GM18508 (cell line): ENCODE results near the gene RABGAP1.

ENCODE experiments used
- ATAC-seq: cut with Tn5 transposase; IDR thresholded peaks from one replicate; pipeline ENCODE4 v1.9.1; 2021; ENCODE audit warnings: moderate number of reproducible peaks; ENCODE audit not compliant: insufficient read depth, unreplicated experiment

The RABGAP1 gene

DNA sequence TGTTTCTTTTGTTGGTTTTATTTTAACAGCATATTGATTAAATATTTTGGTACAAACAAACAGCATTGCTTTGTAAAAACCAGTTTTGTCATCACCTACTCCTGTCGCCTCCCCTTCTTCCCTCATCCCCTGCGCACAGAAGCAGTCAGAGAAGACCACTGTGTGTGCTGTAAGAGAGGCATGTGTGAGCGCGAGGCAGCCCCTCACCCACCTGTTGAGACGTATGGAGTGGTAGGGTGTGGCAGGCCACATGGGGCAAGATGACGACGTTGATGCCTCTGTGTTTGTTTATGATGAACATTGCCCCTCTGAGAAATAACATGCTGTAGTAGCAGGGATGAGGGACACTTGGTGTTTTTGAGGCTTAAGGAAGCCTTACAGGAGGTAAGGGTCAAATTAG is 164.0 kb downstream of the RABGAP1 start:
- ATAC-seq = no peak

DNA sequence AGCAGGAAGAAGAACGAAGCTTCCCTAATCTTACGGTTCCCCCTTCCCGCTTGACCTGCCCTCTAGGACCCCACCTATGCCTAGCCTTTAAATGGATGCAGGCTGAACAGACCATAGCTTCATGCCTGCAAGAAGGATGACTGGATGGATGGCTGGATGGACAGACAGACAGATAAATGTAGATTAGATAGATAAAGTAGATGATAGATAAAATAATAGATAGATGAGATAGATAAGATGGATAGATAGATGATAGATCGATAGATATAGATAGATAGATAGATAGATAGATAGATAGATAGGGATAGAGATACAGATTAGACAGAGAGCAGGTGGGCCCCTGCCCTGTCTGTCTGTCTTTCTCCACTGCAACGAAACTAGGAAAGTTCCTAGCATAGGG is 164.7 kb downstream of the RABGAP1 start:
- no peak for ATAC-seq

DNA sequence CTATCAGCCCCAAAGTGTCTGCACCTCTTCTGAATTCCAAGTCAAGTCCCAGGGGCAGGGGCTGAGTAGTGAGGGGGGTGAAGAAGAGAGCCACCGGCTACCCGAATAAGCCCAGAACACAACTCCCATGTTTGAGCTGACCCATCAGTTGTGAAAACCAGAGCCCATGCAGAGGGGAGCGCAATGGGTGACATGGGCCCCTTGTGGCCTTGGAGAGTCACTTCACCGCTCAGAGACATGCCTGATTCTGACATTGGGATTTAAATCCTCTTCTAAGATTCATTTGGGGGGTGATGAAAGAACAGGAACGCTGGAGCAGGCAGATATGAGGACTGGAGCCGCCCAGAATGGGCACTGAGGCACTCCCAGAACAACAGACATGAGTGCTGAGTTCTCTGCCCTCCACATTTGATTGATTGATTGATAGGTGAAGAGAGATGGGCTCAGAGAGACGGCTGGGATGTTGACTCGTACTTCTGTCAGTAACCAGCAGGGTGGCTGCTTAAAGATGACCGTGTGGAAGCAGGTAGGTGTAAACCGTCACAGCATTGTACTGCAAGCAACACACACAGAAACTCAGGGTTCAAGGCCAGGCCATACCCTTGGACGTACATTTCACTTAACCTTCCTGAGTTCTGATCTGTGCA is 166.9 kb downstream of the RABGAP1 start:
- no peak for ATAC-seq

DNA sequence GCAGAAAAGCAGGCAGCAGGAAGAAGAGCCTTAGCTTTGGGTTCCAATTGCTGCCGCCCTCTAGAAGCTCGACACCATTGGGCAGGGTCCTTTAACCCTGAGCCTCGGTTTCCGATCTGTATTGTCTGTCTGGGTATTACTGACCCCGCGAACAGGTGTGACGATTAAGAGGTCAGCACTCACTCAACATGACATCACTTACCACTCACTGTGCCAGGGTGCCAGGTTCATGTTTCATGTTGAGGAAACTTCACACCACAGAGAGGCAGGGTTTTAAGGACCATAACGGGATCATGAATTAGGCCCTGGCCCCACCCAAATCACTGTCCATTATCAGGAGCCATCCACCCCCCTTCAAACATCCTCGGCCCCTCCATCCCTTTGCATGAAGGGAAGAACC is 168.2 kb downstream of the RABGAP1 start:
- no peak for ATAC-seq

DNA sequence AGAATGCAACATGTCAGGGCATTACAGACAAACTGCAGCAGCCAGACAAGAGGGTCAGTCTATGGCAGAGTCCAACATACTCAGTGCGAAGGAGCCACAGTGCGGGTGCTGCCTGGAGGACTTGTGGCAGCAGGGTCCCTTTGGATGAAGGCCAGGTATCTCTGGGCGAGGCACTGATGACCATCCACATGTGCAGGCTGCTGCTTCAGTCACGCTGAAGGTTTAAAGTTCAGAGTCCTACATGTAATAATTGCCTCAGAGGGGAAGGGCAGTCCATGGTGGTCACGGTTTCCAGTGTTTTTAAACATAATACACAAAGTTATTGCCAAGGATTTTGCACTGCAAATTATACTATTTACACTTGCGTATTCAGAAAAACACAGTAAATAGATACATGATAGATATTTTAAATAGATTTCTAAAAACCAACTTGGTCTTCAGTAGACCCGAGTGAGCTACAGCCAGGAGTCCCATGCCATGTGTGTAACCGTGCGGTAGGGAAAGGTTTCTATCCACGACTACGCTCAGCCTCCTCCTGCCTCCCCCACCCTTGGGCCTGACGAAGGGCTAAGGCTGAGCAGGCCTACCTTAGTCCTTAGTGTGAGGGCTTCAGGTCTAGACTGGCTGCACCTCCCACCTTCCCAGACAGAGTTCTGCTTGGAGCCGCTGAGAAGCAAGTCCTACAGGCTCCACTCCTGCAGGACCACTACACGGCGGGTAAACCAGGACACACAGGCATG is 168.9 kb downstream of the RABGAP1 start:
- no peak for ATAC-seq

DNA sequence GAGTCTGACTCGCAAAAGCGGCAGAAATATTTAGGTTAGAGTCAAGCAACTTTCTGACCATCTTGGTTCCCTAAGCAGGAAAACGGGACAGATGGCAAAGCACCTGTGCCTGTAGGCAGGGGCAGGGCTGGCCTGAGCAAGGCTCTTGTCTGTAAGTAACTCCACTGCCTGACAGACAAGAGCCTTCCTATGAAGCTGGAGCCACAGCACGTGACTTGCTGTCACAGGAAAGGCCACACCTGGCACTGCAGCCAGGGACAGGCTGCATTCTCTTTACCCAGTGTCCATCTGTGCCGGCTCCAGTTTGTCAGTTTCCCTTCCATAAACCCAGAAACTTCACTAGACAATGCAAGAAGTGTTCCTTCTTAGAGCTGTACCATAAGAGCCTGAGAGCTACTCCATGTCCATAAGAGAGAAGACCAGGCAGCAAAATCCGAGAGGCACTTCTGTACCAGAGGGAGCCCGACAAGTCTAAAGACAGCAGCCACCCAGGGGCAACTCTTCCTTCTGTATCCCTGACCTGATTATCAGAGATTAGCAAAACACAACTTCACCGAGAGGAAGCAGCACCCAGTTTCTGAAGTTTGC is 170.7 kb downstream of the RABGAP1 start:
- ATAC-seq = no peak

DNA sequence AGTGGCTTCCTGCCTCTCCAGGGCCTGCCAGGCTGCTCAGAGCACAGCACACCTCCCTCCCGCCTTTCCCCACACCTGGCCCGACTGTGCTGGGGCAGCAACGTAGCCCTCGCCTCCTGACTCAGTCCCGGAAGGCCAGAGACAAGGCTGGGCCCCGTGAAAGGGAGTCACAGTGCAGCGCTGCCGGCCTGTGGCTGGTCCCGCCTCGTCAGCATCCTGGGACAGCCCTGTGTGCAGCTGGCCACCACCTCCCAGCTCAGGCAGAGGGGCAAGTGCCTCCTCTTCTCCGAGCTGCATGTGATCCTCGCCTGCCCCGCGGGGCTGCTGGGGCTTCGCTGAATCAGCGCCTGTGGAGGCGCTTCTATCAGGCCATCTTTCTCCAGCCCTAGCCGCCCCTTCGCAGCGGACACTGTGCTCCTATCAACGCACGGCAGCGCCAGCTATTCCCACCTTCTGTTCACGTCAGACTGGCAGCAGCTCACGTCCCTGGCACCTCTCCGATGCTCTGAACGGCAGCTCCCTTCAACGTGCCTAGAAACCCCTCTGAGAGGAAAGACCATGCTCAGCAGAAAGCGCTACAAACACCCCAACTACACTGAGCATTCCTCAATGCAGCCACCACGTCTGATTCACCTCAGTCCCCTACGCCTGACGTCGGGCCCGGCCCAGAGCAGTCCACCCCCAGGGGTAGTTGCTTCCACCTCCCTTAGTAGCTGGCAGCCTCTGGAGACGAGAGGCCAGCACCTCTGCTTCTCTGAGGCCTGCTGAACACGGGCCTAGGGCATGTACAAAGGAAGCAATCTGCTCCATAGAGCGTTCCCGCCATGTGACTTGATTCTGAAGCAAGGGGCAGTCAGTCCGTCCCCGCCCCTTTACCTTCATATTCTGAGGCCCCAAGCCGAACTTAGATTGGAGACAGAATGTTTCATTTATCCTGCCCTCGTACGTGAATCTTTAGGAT is 171.5 kb downstream of the RABGAP1 start:
- no peak for ATAC-seq

DNA sequence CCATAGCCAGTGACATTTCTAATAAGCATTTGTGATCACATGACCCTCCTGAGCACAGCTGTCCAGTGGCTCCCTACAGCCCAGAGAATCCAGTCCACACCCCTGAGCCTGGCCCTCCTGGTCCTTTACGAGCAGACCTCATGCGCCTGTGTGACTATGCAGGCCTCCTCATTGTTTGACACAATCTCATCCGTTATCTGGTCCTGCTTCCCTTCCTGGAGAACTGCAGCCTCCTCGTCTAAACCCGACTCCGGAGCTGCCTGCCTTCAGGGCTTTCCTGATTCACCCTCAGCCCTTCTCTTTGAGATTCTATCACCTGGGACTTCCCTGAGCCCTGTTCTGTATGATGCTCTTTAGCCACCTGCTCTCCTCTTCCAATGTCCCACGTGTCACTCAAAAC is 172.4 kb downstream of the RABGAP1 start:
- no peak for ATAC-seq

DNA sequence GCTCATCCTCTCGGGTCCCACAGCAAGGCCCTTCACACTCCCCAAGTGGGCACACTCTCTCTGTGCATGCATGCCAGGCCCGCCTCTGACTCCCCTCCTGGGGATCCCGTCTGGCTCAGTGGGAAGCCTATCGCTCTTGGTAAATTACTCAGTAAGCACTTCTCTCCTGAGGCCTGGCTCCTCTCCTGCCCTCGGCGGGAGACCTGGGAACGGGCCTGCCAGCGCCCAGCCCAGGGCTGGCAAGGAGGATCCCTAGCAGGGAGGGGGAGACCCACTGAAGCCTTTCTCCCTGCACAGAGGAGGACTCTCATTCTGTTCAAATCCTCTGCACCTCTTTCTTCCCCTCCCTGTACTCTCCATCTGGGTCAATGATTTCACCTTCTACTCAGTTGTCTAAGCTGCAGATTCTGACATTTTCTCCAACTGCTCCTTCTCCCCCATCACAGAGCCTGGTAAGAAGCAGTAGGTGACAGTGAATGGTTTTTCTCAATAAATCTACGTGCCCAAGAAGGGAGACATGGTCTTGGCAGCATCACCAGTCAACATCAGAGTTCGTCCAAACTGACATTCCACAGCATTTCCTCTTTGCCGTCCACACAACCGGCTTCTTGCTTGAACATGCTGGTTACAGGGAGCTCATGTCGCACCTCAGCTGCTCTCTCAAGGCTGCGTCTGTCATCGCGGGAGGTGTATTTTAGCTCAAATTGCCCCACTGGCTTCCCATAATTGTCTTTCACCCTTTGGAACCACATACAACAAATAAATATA is 174.5 kb downstream of the RABGAP1 start:
- no peak for ATAC-seq

DNA sequence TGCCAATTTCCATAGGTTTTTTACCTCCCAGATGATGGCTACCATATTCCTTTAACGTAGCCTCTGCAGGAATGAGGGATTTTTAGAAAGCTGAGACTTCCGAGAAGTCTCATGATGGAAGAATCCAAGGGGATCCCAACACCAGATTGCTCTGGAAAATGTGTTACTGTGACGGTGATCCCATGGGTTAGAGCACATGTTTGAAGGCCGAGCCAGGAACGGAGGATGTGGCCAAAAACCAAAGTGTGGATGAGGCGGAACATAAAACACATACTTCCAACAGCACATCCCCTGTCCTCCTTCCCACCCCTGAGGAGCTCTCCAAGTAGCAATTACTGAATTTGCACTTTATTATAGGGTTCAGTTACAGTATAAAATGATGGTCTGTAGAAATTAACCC is 175.2 kb downstream of the RABGAP1 start:
- ATAC-seq = no peak

DNA sequence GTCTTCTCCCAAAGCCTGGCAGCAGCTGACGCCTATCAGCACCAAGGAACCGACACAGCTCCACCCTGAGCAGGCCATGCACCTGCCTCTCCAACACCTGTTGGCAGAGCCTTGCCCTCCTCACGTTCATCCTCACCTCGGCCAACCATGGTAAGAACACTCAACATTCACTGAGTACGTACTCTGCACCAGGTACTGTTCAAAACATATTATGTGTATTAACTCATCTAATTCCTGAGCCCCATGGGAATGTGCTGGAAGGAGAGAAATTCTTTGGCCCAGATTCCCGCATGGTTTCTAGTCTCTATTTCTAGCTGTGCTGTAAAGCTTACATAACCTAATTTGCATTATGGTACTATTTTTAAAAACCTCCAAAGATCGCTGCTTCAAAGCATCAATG is 178.7 kb downstream of the RABGAP1 start:
- no peak for ATAC-seq

DNA sequence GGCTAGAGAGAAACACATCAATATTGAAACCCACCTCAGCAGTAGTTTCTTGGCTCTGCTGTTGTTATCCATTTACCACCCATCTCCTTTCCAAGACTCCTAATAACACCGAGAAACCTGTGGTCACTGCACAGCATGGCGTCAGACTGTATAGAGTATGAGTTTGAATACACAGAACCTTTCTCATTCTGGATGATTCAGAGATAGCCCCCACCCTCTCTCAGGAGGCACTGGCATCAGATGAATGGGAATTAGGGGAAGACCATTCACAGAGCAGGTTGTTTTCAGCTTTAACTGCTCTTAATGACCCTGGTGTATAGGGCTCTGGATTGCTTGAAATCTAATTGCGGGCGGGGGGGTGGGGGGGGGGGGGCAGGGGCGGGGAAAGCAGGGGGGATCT is 179.3 kb downstream of the RABGAP1 start:
- no peak for ATAC-seq

DNA sequence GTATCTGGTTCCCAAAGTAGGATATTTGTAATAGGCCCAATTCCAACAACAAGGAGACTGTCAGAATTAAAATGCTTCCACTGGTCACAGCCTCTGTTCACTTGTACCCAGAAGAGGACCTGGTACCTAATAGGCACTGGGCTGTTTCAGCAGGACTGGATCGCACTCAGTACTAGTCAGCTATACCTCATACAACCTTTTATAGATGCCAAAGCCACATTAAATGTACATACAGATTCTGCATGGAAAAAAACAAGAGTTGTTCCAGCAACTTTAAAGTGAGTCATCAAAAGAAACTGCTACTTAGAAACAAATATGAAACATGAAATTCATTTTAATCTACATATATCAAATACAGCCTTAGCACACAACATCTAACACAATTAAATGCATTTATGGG is 180.1 kb downstream of the RABGAP1 start:
- ATAC-seq = no peak

DNA sequence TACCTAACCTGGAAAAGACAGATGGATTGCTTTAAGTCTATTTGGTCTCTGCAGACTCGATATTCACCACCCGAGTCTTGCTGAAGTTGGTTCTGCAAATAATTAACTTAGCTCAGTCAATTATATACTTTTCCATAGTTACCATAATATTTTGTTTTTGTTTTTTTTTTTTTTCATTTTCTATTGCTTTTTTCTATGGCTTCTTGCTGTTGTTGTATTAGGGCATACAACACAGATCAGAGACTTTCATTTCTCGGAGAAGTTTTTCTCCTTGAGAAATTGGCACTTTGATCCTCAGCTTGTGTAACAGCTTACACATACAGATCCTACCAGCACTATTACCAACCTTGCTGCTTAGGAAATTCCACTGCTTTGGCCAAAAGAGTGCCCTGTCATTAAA is 180.6 kb downstream of the RABGAP1 start:
- no peak for ATAC-seq

DNA sequence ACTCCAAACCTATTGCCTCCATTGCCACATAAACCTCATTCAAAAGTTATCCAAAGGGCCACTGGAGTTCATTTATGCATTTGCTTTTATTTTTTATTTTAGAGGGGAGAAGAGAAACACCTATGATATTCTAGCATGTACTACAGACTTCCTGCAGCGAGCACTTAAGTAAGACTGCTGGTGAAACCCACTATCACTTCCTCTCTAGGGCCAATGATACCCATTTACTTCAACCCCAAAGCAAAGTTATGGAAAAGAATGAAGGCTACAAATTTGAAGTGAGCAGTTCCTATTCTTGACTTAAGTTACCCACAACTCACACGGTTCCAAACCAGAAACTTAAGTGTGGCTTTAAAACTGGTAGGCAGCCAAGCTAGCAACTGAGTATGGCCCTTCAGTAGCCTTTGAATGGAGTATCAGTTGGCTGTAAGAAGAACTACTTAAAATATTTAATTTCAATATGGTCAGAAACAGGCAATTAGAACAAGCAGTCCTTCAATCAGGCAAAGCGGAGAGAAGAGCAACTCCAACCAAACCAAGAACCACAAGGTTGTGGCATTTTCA is 186.8 kb downstream of the RABGAP1 start:
- no peak for ATAC-seq

DNA sequence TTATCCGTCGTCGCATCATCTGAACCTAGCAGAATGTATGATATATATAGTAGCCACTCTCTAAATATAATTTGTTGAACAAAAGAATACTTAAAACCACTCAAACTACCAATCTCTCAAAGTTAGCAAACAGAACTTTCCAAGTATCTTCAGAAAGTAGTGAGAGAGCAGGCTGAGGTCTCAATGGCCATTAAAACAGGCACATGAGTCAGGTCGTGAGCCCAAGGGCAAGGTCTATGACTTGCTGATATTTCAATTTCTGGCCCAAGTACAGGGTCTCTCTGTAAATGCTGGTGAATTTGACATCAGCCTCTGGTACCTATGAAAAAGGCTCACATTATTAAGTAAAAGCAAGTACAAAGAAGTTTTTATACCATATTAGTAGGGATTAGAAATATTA is 187.8 kb downstream of the RABGAP1 start:
- no peak for ATAC-seq

DNA sequence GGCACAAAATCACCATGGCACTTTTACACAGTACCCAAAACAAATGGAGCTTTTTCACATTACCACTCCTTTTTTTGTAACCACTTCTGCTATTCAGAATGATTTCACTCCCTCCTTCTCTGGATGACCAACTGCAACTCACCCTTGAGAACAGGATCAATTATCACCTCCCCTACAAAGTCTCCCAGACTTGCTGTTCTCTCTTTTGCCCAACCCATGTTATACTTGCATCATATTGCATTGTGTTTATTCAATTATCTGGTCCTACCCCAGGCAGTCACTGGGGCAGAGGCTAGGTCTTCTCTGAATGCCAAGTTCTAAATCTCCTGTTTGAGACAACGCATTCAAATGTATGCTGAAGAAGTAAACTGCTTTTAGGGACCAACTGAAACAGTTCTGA is 188.6 kb downstream of the RABGAP1 start:
- ATAC-seq = no peak

DNA sequence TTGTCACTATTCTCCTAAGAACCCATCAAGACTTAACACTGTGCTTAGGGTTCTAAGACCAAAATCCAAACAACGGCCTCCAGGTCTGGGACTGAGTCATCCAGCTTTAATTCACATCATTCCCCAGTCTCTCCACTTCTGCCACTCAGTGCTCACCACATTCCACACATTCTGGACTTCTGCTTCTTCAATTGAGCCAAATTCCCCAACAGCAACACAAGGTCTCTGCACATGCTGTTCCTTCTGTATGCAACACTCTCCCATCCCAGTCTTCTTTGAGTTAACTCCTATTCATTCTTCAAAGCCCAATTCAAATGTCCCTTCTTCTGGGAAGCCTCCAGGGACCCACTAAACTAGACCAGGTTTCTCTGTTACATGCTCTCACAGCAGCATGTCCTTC is 190.4 kb downstream of the RABGAP1 start:
- ATAC-seq = no peak

DNA sequence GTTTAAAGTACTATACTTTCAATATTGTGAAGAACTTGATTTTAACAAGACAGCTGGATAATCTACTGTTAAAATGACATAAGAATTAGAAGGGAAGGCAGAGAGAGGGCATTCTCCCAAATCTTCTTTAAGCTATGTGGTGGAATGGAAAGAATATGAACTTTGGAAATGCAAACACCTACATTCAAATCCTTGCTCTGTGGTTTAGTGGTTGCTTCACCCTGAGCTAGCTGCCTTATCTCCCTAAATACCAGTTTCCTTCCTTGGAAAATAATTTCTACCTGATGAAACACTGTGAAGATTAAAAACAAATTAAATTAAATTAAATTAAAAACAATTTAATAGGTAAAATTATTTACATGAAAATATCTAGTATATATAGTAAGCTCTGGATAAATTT is 191.2 kb downstream of the RABGAP1 start:
- ATAC-seq = no peak

DNA sequence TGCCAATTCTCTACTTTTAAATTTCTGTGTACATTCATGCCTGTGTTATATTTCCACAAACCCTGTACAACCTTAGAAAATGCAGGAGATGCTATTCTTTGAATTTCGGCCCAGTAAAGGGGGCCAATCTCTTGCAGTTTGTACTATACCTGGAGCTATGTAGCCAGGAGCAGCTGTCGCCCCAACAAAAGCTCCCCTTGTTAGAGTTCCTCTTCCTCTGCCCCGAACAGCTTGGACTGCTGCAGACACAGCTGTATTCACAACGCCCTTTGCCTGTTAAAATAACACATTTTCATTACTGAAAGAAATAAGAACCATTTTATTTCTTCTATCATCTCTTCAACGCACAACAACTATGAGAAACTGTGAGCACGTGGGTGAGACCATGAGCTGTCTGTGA is 191.9 kb downstream of the RABGAP1 start:
- no peak for ATAC-seq
